HG03442 (cell line): ENCODE measurements around the gene GATA6.

Experiments
- ATAC-seq: cut with Tn5 transposase; IDR thresholded peaks from one replicate; pipeline ENCODE4 v1.9.1; 2021; ENCODE audit warnings: mild to moderate bottlenecking, moderate library complexity; ENCODE audit not compliant: unreplicated experiment

The GATA6 gene

DNA sequence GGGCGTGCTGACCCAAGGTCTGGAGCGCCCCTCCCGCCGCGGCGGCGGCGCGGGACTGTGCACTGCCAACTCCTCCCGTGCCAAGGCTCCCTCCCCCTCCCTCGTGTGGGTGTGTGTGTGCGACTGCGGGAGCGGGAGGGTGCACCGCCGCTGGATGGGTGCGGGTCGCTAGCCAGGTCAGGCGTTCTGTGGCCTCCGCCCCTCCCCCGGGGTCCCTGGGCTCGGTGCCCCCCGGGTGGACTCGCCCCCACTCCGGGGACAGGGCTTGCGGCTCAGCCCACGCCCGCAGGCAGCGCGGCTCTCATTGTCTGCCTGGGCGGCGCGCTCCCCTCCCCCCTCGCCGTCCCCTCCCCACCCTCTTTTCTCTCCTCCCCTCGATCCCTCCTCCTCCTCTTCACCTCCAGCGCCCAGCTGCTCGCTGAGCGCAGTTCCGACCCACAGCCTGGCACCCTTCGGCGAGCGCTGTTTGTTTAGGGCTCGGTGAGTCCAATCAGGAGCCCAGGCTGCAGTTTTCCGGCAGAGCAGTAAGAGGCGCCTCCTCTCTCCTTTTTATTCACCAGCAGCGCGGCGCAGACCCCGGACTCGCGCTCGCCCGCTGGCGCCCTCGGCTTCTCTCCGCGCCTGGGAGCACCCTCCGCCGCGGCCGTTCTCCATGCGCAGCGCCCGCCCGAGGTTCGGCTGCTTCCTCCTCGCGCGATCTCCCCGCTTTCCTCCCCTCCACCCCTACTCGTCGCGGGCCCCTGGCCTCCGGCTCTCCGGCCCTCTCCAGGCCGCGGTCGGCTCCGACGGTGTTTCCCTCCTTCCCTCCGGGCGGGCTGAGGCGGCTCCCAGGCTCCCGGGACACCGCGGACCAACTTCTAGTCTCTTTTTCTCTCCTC, at the start of gene GATA6:
Gene GATA6, plus strand, starts transcription at position 579 of the 878 bp plus-strand sequence. CDS start 1,556 bp downstream, outside the sequence.
- no peak for ATAC-seq

DNA sequence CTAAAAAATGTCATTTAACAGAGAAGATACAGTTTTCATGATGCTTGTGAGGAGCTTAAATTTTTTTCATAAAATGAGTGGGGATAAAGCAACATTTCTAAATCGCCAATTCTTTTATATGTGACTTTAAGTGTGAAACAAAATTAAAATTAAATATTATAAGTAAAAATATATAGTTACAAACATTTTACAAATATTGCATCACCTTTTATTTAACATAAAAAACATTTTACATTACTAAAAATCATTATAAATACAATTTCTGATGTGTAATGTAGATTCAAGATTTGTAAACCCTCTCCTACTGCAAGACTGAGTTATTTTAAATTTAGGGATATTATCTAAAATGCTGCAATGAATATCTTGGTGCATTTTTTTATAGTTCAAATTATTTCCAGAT, 44.4 kb upstream of the GATA6 start:
- no peak for ATAC-seq

DNA sequence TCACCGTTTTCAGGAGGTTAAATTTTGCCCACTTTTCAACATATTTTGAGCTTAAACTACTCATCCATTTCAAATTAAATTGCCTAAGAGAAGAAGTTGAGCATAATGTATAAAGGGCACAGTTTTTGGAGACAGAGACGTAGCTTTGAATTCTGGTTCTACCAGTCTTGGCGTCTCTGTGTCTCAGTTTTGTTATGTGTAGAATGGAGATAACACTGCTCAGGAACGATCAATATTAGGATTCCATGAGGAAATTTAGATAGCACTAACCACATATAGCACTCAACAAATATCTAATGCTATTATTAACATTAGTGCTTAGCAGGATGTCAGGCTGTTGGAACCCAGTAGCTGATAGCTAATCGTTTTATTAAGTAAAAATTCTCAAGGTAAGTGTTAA, 40.4 kb upstream of the GATA6 start:
- ATAC-seq = no peak

DNA sequence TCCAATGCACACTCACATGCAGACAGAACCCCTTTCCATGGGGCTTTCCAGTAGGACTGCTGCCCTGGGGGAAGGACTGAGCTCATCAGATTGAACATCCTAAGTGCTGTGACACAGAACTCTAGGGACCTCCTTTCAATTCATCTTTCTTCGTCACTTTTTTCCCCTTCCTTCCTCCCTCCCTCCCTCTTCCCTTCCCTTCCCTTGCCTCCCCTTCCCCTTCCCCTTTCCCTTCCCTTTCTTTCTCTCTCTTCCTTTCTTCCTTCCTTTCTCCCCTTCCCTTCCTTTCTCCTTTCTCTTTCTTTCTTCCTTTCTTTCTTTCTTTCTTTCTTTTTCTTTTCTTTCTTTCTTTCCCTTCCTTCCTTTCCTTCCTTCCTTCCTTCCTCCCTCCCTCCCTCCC, 39.6 kb upstream of the GATA6 start:
- ATAC-seq = no peak

DNA sequence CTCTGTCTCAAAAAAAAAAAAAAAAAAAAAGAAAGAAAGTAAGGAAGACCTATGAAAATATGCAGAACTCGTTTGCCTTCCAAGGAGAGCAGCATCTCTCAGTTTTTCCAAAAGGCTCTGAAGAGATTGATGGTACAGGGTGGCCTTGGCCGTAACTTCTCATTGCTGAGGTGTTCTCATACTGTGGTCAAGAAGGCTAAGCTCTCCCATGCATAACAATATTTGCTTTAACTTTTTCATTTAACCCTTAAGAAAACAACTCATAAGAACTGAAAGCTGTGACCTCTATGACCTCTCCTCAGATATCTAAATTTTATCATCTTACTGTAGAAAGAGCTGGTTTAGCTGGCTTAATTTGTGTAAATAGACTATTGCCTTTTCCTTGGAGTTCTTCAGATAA, 37.1 kb upstream of the GATA6 start:
- no peak for ATAC-seq

DNA sequence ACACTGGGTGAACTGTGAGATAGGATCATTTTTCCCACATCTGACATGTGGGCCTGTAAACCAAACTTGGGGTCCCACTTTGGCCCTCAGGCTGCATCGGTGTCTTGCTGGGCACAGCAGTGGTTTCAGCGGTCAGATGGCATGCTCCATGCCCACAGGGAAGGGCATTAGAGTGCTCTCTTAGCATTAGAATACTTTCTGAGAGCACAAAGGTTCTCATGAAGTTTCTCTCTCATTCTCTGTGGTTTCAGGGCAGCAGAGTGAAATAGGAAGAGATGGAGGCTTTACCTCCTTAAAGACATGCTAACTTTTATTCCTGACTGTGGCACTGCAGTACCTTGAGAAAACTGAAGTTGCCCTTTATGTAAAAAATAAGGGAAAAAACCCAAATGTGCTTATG, 36.6 kb upstream of the GATA6 start:
- ATAC-seq = no peak

DNA sequence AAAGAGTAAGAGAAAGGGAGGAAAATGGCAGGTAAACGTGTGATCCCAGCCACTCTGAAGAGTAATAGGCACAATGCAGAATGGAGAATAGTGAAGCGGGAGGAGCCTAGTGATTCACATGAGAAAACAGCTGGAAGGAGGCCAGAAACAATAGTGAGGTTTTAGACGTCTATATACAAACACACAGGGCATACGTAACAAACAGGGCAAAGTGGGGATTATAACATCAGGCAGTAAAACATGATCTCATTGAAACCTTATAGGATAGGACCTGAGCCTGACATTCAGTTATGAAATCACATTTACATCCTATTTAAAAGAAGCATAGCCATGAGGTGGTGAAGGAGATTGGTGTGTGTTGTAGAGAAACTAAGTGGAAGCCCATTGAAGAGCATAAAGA, 33.0 kb upstream of the GATA6 start:
- no peak for ATAC-seq

DNA sequence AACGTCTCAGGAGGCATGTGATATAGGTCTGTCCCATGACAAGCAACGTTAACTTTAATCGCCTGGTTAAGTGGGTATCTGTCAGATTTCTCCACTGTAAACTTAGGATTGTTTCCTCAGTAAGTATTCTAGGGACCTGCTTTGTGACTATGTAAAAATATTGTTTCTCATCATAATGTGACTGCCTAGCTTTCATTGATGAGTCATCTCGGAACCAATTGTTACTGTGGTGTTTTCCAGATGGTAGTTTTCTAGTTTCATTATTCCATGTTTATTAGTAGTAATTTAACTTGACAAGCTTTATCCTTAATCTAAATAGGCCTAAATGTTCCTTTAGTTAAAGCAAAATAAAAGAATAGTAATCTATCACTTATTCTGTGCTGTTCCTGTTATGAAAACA, 28.2 kb upstream of the GATA6 start:
- ATAC-seq = no peak

DNA sequence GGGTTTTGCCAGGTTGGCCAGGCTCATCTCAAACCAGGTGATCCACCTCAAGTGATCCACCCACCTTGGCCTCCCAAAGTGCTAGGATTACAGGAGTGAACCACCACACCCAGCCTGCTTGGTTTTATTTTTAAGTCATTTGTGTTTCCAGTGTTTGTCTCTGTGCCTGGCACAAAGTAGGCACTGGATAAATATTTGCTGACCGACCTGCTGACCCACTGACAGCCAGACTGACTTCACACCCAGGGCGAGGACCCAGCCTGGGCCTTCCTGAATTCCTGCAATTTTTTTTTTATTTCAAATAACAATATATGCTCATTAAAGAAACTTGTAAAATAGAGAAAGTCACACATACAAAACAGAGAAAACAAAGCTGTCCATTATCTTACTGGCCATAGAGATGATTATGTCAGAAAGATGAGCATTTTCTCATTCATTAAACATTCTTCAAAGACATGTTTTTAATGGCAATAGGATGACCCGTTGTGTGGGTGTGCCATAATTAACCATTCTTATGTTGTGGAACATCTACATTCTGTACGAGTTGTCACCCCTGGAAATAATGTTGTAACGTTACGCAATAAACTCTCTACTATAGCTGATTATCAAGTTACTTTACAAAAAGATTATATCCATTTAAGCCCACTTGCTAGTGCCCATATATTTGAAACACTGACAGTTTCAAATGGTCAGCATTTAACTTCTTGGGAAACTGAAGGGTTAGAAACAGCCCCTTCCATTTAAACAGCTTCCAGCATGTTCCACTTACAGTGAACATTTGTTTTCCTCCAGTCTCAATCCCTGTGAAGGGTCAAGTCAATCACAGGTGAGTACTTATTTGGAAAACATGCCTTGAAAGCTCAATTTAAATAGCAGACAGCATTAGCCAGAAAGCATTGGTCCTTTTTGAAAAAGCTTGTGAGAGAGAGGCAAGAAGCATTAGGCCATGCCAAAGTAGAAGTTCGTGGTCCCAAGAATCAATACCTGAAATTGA, 25.7 kb upstream of the GATA6 start:
- no peak for ATAC-seq

DNA sequence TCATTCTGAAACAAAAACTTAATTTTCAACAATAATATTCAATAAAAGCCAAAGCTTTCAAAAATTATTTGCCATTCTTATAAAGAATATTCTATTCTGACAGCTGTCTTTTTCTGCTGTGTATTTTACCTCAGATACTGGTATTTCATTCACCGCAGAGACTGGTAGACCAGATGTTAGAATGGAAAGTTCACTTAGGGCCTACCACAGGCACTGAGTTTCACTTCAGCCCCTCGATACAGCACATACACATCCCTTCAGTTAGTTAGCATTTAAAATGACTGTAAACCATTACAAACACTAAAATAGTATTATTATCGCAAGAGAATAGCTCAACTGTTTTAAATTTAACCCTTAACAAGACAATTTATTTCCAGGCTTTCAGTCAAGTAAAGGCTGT, 24.2 kb upstream of the GATA6 start:
- no peak for ATAC-seq

DNA sequence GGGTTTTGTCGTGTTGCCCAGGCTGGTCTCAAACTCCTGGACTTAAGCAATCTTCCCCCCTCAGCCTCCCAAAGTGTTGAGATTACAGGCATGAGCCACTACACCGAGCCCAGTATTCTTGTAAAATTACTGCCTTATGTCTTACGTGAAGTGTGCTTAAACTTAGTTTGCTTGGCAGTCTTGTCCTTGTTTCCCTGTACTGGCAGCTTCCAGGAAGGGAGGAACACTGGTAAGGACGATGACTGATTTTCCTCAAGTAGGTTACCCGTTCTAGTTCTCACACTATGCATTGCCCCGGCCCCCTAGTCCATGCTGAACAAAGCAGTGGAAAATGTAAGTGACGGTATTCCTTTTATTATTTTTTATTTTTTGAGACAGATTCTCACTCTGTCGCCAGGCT, 19.7 kb upstream of the GATA6 start:
- no peak for ATAC-seq

DNA sequence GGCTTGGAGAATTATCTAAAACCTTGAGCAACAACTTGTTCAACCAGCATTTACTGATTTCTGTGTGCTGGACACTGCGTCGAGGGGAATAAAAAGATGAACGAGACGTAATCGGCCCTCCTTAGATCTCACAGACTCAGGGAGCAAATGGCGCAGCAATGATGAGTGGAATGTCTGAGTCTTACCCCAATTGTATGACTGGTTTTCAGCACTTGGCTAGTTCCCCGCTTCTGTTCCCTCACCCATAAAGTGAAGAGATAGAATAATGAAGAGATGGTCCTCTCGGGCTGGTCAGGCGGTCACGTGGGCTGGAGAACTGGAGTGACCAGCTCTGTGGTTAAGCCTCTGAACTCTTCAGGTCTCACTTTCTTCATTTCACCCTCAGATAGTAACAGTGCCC, 17.3 kb upstream of the GATA6 start:
- ATAC-seq = no peak

DNA sequence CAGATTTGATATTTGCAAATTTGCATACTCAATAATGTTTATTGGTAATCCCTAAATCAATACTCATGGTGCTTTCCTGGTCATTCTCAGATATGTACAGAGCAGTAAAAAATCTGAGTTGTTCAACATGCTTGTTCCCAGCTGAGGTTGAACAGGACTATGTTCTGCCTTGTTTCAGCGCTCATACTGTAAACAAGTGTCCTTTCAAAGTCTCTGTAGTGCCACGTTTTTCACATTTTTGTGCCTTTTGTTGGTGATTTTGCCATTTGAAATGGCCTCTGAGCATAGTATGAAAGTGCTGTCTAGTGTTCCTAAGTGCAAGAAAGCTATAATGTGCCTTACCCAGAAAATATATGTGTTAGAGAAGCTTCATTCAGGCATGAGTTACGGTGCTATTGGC, 16.0 kb upstream of the GATA6 start:
- no peak for ATAC-seq

DNA sequence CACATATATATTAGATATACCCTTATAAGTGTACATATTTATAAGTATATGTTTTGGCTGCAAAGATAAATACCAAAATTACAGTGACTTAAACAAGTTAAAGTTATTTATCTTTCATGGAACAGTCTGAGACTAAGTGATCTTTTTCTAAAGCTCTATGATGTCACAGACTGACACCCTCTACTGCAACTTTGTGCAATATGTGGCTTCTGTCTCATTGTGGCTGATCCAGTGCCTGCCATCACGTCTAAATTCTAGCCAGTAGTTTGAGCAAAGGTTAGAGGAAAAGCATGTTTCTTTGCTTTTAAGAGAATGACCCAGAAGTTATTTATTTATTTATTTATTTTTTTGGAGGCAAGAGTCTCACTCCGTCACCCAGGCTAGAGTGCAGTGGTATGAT, 13.8 kb upstream of the GATA6 start:
- ATAC-seq = no peak

DNA sequence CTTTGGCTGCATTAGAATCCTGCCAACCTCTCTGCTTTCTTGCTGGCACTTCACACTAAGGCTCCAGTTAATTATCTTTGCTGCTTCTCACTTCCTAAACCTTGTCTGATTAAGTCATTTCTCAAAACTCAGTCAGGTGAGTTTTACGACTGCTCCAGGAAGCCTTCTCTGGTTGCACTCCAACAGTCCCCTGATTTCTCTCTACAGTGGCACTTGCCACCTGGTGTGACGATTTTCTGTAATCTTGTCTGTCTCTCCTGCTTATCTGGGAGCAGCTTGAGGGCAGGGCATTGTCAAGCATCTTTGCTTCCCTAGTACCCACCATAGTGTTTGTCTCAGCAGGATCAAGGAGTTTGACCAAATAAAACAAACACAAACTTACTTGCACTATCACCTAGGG, 10.4 kb upstream of the GATA6 start:
- ATAC-seq = no peak

DNA sequence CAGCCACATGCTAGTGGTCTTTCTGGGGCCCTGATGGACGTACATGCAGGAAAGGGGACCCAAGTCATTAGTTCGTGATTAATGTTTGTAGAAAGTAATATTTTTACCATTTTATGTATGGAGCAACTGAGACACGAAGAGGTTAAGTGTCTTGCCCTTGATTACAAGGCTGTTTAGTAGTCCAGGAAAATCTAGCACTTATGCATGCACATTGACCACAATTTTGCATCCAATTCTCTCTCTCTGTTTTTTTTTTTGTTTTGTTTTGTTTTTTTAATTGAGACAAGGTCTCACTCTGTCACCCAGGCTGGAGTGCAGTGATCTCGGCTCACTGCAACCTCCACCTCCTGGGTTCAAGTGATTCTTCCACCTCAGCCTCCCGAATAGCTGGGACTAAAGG, 8.3 kb upstream of the GATA6 start:
- ATAC-seq = no peak

DNA sequence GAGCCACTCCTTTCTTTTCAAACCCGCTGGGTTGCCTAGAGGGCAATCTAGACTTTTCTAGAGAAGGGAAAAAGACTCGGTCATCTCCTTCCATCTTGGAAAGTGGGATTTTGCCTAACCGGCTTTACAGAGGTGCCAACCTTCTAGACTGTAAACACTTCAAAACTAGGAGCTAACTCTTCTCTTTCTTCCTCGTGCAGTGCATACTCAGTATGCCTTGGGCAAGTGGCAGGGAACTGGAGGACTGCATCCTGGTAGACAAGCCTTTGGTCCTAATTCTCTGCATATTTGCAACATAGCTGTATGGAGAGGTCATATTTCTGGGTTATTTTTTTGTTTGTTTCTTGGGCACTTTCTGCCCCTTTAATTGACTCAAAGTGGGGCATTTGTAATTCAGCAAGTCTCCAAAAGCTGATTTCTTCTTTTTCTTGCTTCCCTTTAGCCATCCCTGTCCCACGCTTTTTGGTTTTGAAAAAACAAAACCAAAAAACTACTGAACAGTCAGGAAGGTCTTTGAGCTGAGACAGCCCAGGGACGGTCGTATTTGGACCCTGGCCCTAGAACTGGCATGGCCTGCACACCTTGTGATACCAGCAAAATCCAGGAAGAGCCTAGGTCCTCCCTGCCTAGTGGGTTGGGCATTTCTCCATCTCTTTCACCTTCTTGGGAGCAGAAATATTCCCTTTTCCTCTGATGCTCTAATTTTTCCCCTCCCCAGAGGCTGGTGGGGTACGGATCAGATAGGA, 5.8 kb upstream of the GATA6 start:
- no peak for ATAC-seq

DNA sequence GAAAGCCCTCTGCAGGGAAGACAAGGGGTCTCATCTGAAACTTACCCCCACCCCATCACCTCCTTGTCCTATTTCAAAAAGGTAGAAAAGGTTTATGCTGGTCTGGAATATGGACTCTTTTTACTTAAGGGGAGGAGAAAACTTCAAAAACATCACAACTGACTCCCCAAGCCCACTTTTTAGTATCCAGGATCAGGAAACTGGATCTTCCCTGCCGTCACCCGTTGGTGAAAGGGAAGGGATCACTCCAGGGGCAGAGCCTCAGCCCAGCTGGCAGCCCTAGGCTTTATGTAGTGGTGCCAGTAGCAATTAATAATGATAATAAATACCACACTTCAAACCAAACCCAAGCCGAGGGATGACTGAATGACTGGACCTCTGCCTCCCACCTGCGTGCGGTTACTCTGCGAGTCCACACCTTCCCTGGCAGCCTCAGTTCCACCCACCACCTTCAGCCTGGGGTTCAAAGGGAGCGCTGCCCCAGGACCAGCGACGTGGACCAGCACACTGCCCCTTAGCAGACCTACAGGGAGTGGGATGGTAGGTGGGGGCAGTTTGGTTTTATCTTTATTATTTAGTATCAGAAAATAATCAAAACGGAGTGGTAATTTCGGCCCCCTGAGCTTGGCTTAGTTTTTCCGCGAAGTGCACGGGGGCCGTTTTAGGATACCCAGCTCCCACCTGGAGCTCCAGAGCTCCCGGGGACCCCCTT, 4.9 kb upstream of the GATA6 start:
- no peak for ATAC-seq

DNA sequence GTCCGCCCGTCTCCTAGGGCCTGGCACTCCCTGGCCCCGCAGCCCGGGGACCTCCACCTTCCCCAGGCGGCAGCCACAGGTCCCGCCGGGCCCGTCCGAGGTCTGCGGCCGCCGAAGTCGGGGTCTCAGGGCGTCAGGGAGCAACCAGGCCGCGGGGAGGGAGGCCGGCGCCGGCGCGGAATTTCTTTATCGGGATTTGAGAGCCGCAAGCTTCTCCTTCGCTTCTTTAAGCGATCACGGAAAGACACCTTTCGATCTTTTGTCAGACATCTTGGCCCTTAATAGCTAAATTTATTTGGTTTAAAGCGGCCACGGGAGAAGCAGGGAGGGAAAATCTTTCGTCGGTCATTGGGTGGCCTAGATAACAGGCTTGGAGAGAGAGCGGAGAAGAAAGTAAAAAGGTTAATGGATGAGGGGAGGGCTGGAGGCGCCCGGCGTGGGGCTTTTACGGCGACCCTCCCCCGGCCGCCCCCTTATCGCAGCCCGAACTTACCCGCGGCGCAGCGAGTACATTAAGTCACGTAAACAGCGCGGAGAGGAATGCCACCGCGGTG, 4.3 kb upstream of the GATA6 start:
- ATAC-seq = no peak

DNA sequence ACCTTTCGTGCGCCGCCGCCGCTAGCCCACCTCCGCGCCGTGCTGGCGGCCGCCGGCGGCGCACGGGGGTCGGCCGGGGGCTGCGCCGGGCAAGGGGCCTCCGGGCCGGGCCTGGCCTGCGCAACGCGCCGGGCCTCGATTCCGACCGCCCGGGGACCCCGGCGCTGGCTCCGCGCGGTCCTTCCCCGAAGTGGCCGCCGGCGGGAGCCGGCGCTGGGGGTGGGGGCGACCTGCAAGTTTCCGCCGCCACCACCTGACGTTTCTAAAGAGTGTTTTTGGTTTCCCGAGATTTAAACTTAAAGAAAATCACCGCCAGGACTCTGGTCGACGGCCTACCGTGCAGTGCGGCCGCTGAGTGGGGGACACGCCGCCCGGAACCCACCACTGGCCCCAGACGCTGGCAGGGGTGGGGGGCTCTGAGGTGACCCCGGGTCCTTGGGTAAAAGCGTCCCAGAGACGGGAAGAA, 3.8 kb upstream of the GATA6 start:
- no peak for ATAC-seq
